Transverse colon (tissue), 4 donors: ENCODE data around the gene NT5C3B. TPM values are rescaled to one million over a fixed set of nuclear protein-coding genes. Genes with fewer than 3 reads are reported as not detected.

Experiments used
- DNase-seq: peaks from one replicate; pipeline ENCODE4 v3.0.0-alpha.2; 2019
- H3K27ac ChIP-seq, 4 donors: fragments of 200-600 bp; sonication (generic); 2 replicates each; pipeline ENCODE4 v1.5.1; 2016 to 2018; ENCODE audit warnings: inconsistent platforms in 4 of 4
- H3K27me3 ChIP-seq: fragments of 200-600 bp; sonication (generic); 2 replicates; pipeline ENCODE4 v1.5.1; 2017; ENCODE audit warnings: inconsistent platforms
- H3K36me3 ChIP-seq, 4 donors: fragments of 200-600 bp; sonication (generic); 2 replicates each; pipeline ENCODE4 v1.5.1; 2017 to 2019; ENCODE audit warnings: inconsistent platforms in 4 of 4
- H3K4me1 ChIP-seq, 4 donors: fragments of 200-600 bp; sonication (generic); 2 replicates each; pipeline ENCODE4 v1.5.1; 2017 to 2020; ENCODE audit warnings: inconsistent platforms in 4 of 4
- H3K4me3 ChIP-seq, 4 donors: fragments of 200-600 bp; sonication (generic); 1 replicate in 1 of 4; 2 replicates in 3 of 4; pipeline versions ENCODE4 v1.5.1 to v1.6.1; 2017 to 2019; ENCODE audit warnings: inconsistent platforms in 4 of 4
- H3K9me3 ChIP-seq, 2 donors: fragments of 200-600 bp; sonication (generic); 2 replicates each; pipeline ENCODE4 v1.5.1; 2017 to 2019; ENCODE audit warnings: inconsistent platforms in 2 of 2
- CTCF ChIP-seq, 5 experiments: fragments of 200-600 bp in 3 of 5; fragments of 450-650 bp in 2 of 5; sonication (generic) in 3 of 5; IDR thresholded peaks; 1 replicate in 2 of 5; 2 replicates in 3 of 5; pipeline ENCODE4 v1.5.1; 2016 to 2017; ENCODE audit warnings: antibody characterized with exemption in 5 of 5, inconsistent platforms in 3 of 5, mild to moderate bottlenecking in 2 of 5, moderate library complexity in 1 of 5
- EP300 ChIP-seq: sonication (generic); formaldehyde crosslinking; IDR thresholded peaks from one replicate; pipeline ENCODE4 v1.6.1; 2017; ENCODE audit warnings: antibody characterized with exemption, low read depth
- POLR2A ChIP-seq: fragments of 450-650 bp; IDR thresholded peaks from one replicate; pipeline ENCODE4 v1.6.1; 2016; ENCODE audit warnings: antibody characterized with exemption, mild to moderate bottlenecking, moderate library complexity
- POLR2AphosphoS5 ChIP-seq, 3 donors: sonication (generic); formaldehyde crosslinking; IDR thresholded peaks; one replicate each; pipeline ENCODE4 v1.6.1; 2016; ENCODE audit warnings: antibody characterized with exemption in 3 of 3
- WGBS, 2 donors: methylation state at CpG; one replicate each; pipeline ENCODE4 v1.1.5; 2018; ENCODE audit warnings: low coverage in 1 of 2; 5-methylcytosine and 5-hydroxymethylcytosine counted together
- in situ Hi-C, 4 donors: fragments of 200-750 bp; cut with MboI; loops; one replicate each; pipeline versions ENCODE4 v1.15.0 to v1.15.1; 2017; ENCODE audit warnings: low sequenced_read_pairs in 3 of 4, low pct_ligation_motif_present in 1 of 4, low pct_unique_long_range_greater_than_20kb in 1 of 4
- intact Hi-C: fragments of 100-400 bp; cut with DNase I; formaldehyde crosslinking; loops from one replicate; pipeline ENCODE4 v1.15.1; 2023; ENCODE audit warnings: low total_unique reads
- total RNA-seq, 4 donors: library from RNA; depleted of rRNA; stranded (reverse); fragments of >200 nt; gene quantifications; one replicate each; pipeline ENCODE4 v1.1.0, GENCODE V29; 2016

Gene NT5C3B
- total RNA-seq, 4 donors from 2014 or later = 10.0 to 30.8 (median 24.6) TPM

DNA sequence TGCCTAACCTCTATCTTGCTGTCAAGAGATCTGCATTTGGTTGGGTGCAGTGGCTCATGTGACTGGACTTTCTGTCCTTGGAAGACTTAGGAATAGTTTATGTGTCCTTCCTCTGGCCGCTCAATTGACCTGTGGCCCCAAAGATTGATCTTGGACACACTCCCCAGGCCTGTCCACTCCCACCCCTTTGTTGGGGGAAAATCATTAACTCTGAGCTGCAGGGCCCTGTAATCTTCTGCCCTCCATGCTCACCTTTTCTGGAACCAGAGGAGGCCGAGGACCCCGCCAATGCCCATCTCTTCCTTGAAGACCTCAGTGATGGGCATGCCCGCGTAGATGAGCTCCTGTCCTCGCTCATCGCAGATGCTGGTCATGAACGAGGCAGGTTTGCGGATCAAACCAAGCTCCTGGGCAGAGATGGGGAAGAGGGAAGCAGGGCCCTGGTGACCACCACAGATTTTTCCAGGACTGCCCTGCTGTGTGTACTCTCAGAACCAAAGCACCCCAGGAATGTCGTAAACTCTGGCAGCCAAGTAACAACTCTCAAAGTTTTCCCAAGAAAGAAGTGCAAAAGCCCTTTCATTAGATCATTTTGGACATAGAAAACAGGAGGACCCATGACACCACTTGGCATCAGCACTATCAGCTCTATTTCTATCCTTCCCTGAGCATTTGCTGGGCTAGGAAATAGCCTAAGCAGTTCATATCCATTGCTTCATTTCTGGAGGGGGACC, 37.7 kb upstream of the NT5C3B start:
- DNase-seq = no peak
- no peaks in the 10 kb centered on the region for H3K4me1 ChIP-seq
- no peak overlapping the region for H3K27ac ChIP-seq
- H3K9me3 ChIP-seq = no peaks in the 10 kb centered on the region
- 96% methylated on average over 10 of the region's 10 CpGs; no CpG with 5 or more reads in 1 of the 2 donors for WGBS, 2 donors
- in situ Hi-C loops = no loop called here
- H3K4me3 ChIP-seq = no peak overlapping the region
- peaks cover 0 to 42% (median 17%) of the 10 kb centered on the region in 4 donors for H3K36me3 ChIP-seq
- intact Hi-C loops = no loop called here
- no peaks in the 10 kb centered on the region for H3K27me3 ChIP-seq
- TF ChIP-seq EP300 (no peak), POLR2AphosphoS5 (IDR thresholded peaks at IDR 0.05) (no peak), CTCF (IDR thresholded peaks at IDR 0.05) (no peak), POLR2A (no peak)

DNA sequence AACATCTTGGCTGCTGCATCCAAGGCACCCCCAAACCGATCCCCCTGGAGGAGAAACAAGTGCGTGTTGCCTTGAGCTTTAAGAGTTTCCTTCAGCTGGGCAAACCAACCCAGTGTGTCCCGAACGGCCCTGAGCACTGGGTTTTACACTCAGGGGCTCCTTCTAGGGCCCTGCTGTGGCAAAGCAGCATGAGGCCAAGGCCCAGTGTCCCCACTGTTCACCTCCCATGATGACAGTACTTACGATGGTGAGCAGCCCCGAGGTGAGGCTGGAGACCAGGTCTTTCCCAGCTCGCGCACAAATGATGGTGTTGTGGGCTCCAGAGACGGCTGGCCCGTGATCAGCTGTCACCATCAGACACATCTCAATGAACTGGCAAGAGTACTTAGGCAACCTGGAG, 35.8 kb upstream of the NT5C3B start:
- Histone ChIP-seq H3K9me3 (no peaks in the 10 kb centered on the region), H3K4me1 (no peaks in the 10 kb centered on the region), H3K27me3 (no peaks in the 10 kb centered on the region), H3K36me3 (peaks cover 0 to 29% (median 12%) of the 10 kb centered on the region in 4 donors), H3K27ac (no peak overlapping the region), H3K4me3 (no peak overlapping the region)
- WGBS, 2 donors = 97% methylated on average over 10 of the region's 10 CpGs; no CpG with 5 or more reads in 1 of the 2 donors
- in situ Hi-C loops (no loop called here), intact Hi-C loops (no loop called here)
- TF ChIP-seq EP300 (no peak), POLR2AphosphoS5 (IDR thresholded peaks at IDR 0.05) (no peak), POLR2A (no peak), CTCF (IDR thresholded peaks at IDR 0.05) (no peak)
- DNase-seq = no peak

- Histone ChIP-seq H3K4me3 (no peak overlapping the region), H3K27me3 (no peaks in the 10 kb centered on the region), H3K27ac (no peak overlapping the region), H3K9me3 (no peaks in the 10 kb centered on the region), H3K4me1 (peaks cover 0 to under 1% (median 0%) of the 10 kb centered on the region in 4 donors), H3K36me3 (peaks cover 0 to 28% (median 11%) of the 10 kb centered on the region in 4 donors)
- intact Hi-C loops = no loop called here
- TF ChIP-seq POLR2AphosphoS5 (IDR thresholded peaks at IDR 0.05) = no peak
- TF ChIP-seq EP300 = no peak
- TF ChIP-seq POLR2A = no peak
- no peak for TF ChIP-seq CTCF (IDR thresholded peaks at IDR 0.05)
- in situ Hi-C loops = no loop called here
- no peak for DNase-seq
- 87% methylated on average over 7 of the region's 7 CpGs; no CpG with 5 or more reads in 1 of the 2 donors for WGBS, 2 donors
These were observed 34.6 kb upstream of the NT5C3B start for GRCh38 chr17:41870627-41871026.

GRCh38 chr17:41870097-41870496, 34.1 kb upstream of the NT5C3B start:
- TF ChIP-seq POLR2A (no peak), POLR2AphosphoS5 (IDR thresholded peaks at IDR 0.05) (no peak), EP300 (no peak), CTCF (IDR thresholded peaks at IDR 0.05) (no peak)
- WGBS, 2 donors = 88 to 93% methylated on average over 2 of the region's 2 CpGs
- H3K4me1 ChIP-seq = peaks cover 0 to 3% (median 1%) of the 10 kb centered on the region in 4 donors

More at GRCh38 chr17:41870097-41870496, 34.1 kb upstream of the NT5C3B start:
- in situ Hi-C loops (no loop called here), intact Hi-C loops (no loop called here)
- no peak for DNase-seq
- Histone ChIP-seq H3K9me3 (no peaks in the 10 kb centered on the region), H3K27ac (no peak overlapping the region), H3K4me3 (no peak overlapping the region), H3K36me3 (peaks cover 0 to 28% (median 11%) of the 10 kb centered on the region in 4 donors), H3K27me3 (no peaks in the 10 kb centered on the region)
